Loucy (cell line): ENCODE data around the gene MUCL3.

Experiments used
- CTCF ChIP-seq: fragments of 200-600 bp; sonication (generic); conservative IDR thresholded peaks from 2 replicates; pipeline ENCODE4 v1.5.1; 2014; ENCODE audit warnings: mild to moderate bottlenecking, antibody characterized with exemption, low read length
- EZH2phosphoT487 ChIP-seq: fragments of 200-600 bp; IDR thresholded peaks from 2 replicates; pipeline ENCODE4 v1.6.1; 2018; ENCODE audit warnings: antibody characterized with exemption, mild to moderate bottlenecking, moderate library complexity, borderline replicate concordance

DNA sequence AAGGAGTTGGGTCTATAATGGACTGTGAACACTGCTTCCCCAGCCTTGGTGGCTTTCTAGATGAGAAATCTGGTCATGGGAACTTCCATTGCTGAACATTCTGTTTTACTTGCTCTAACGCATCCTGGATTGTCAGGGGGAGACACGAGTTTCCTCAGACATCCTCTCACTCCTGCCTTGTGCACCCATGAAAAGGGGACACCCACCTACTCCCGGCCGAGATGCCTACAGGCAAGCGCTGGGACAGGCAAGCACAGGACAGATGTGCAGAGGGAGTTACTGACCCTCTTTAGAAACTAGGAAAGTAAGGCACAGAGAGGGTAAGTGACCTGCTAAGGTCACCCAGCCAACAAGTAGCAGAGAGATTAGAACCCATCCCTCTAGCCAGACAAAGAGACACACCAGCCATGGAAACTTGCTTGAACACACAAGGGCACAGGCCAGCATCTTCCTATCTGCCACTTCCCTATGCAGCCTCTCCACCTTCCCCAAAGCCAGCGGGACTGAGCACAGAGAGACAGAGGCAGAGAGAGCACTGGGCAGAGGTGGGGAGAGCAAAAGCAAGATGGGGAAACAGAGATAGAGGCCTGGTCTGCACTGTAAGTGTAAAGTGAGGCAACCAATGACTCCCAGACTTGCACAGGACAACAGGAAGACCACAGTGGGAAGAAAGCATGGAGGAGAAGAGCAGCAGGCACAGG lies 8.0 kb upstream of the MUCL3 start:
- no peak for TF ChIP-seq CTCF
- TF ChIP-seq EZH2phosphoT487, result no peak
